K562 (cell line): Measurements from ENCODE around the gene RSPH1. TPM values are rescaled to one million over a fixed set of nuclear protein-coding genes. Genes with fewer than 3 reads are reported as not detected.

Experiments
- CHD7 ChIP-seq: fragments of 200-600 bp; sonication (generic); IDR thresholded peaks from one replicate; pipeline ENCODE4 v1.6.1; 2012; ENCODE audit warnings: mild to moderate bottlenecking, low read depth, low read length, inconsistent platforms
- polyA plus RNA-seq, 8 experiments: library from polyadenylated mRNA; depleted of rRNA in 4 of 8; stranded (reverse) in 5 of 8; unstranded in 3 of 8; fragments of >200 nt; fragmentation: Nextera tagmentation in 2 of 8; fragmentation: Illumina TruSeq in 1 of 8; extraction: Ambion mirVana in 2 of 8; extraction: Trizol in 1 of 8; gene quantifications; 2 replicates each; pipeline versions ENCODE4 v1.2.1 to v1.2.3, GENCODE V29; 2011 to 2014; ENCODE audit warnings: inconsistent platforms in 1 of 8, missing spikeins in 1 of 8
- total RNA-seq, 7 experiments: library from RNA; depleted of rRNA in 6 of 7; stranded (reverse); fragments of >200 nt in 6 of 7; fragmentation: Illumina TruSeq in 2 of 7; extraction: Trizol in 2 of 7; gene quantifications; 2 replicates each; pipeline versions ENCODE4 v1.2.1 to v1.2.3, GENCODE V29; 2011 to 2021; ENCODE audit warnings: low replicate concordance in 1 of 7

The RSPH1 gene
- total and polyA plus RNA-seq, 9 of the 15 experiments (the other 6 are each of a cell fraction or from before 2014, with no cell fraction given) = 0.17 TPM; not detected in 8

- TF ChIP-seq CHD7 = no peak
Measured at GRCh38 chr21:42500225-42500624, 4.2 kb upstream of the RSPH1 start (continued).
